Endothelial cell of umbilical vein (primary cell): ENCODE results near the gene MS4A4A. TPM values are rescaled to one million over a fixed set of nuclear protein-coding genes. Genes with fewer than 3 reads are reported as not detected.

Source experiments
- BruUV-seq: library from RNA; stranded (reverse); fragments of 400-500 nt; replicated peaks from 2 replicates; lab custom pipeline; 2021; lab: Mats Ljungman, UMichigan
- CTCF ChIA-PET: fragments of 300-600, 350-600 bp; sonication (Branson Sonifier 250); formaldehyde crosslinking; loops from one replicate; lab custom pipeline; 2021; ENCODE audit warnings: antibody characterized with exemption, inconsistent platforms; lab: Charles Lee
- POLR2A ChIA-PET: fragments of 300-600, 350-600 bp; sonication (Branson Sonifier 250); formaldehyde crosslinking; loops from one replicate; lab custom pipeline; 2021; ENCODE audit warnings: antibody characterized with exemption, inconsistent platforms; lab: Charles Lee
- DNase-seq: peaks from one replicate; pipeline ENCODE4 v3.0.0-alpha.2; 2011; ENCODE audit warnings: low read depth, low spot score
- FAIRE-seq: peaks from 2 replicates; lab custom pipeline; 2011; peaks lifted over from hg19 to GRCh38; lab: Jason Lieb, UNC
- H2AFZ ChIP-seq: 2 replicates; pipeline ENCODE4 v1.6.0; 2012; ENCODE audit warnings: low read depth, low read length, control low read depth, inconsistent platforms
- H3K27ac ChIP-seq: 2 replicates; pipeline ENCODE4 v1.5.1; 2011; ENCODE audit warnings: low read depth, mild to moderate bottlenecking, control low read depth, low read length, moderate library complexity; ENCODE audit not compliant: insufficient read depth
- H3K27me3 ChIP-seq, 2 experiments: 2 replicates each; pipeline versions ENCODE4 v1.6.0 to v1.6.1; 2011; ENCODE audit warnings: low read length in 2 of 2, mixed read lengths in 1 of 2; ENCODE audit not compliant: control insufficient read depth in 2 of 2, insufficient read depth in 2 of 2
- H3K36me3 ChIP-seq, 2 experiments: 2 replicates in 1 of 2; 3 replicates in 1 of 2; pipeline ENCODE4 v1.5.1; 2011; ENCODE audit warnings: low read length in 2 of 2, mild to moderate bottlenecking in 1 of 2, moderate library complexity in 1 of 2; ENCODE audit not compliant: control insufficient read depth in 2 of 2, insufficient read depth in 2 of 2; ENCODE audit errors: extremely low read depth in 1 of 2
- H3K4me1 ChIP-seq: 3 replicates; pipeline ENCODE4 v1.5.1; 2011; ENCODE audit warnings: mild to moderate bottlenecking, low read length; ENCODE audit not compliant: control insufficient read depth, insufficient read depth; ENCODE audit errors: extremely low read depth
- H3K4me2 ChIP-seq: 2 replicates; pipeline ENCODE4 v1.6.1; 2011; ENCODE audit warnings: low read length, control low read depth, mixed read lengths; ENCODE audit not compliant: insufficient read depth
- H3K4me3 ChIP-seq, 3 experiments: fragments of 200-600 bp in 1 of 3; sonication (generic), shearing (Covaris generic) in 1 of 3; replicated peaks in 1 of 3; 2 replicates each; pipeline ENCODE4 v1.5.1; 2011 to 2016; ENCODE audit warnings: control low read depth in 3 of 3, low read length in 3 of 3, mild to moderate bottlenecking in 2 of 3, inconsistent platforms in 1 of 3, low read depth in 1 of 3, moderate library complexity in 1 of 3; ENCODE audit not compliant: insufficient read depth in 1 of 3
- H3K79me2 ChIP-seq: 2 replicates; pipeline ENCODE4 v1.6.0; 2012; ENCODE audit warnings: low read length, inconsistent platforms; ENCODE audit not compliant: control insufficient read depth, insufficient read depth
- H3K9ac ChIP-seq: replicated peaks from 2 replicates; pipeline ENCODE3; 2011; ENCODE audit warnings: low read length, control low read depth; ENCODE audit not compliant: insufficient read depth; ENCODE audit errors: extremely low read depth
- H3K9me1 ChIP-seq: replicated peaks from 3 replicates; pipeline ENCODE4 v1.6.0; 2011; ENCODE audit warnings: mild to moderate bottlenecking, low read length; ENCODE audit not compliant: control insufficient read depth, insufficient read depth; ENCODE audit errors: extremely low read depth
- H3K9me3 ChIP-seq: replicated peaks from 2 replicates; pipeline ENCODE4 v1.5.1; 2012; ENCODE audit warnings: low read length, inconsistent platforms; ENCODE audit not compliant: control insufficient read depth, insufficient read depth
- H4K20me1 ChIP-seq: replicated peaks from 2 replicates; pipeline ENCODE3; 2011; ENCODE audit warnings: mild to moderate bottlenecking, low read length; ENCODE audit not compliant: control insufficient read depth, insufficient read depth; ENCODE audit errors: extremely low read depth
- CTCF ChIP-seq, 2 donors: IDR thresholded peaks; 1 replicate in 1 of 2; 2 replicates in 1 of 2; pipeline ENCODE4 v1.5.1; 2011; ENCODE audit warnings: low read length in 2 of 2, mild to moderate bottlenecking in 2 of 2, moderate library complexity in 2 of 2, control low read depth in 1 of 2, inconsistent platforms in 1 of 2, low read depth in 1 of 2; ENCODE audit not compliant: insufficient read depth in 1 of 2; ENCODE audit errors: extremely low read depth in 1 of 2
- EZH2 ChIP-seq: IDR thresholded peaks from 2 replicates; pipeline ENCODE4 v1.6.1; 2012; ENCODE audit warnings: borderline replicate concordance, low read depth, mild to moderate bottlenecking, moderate library complexity, low read length, inconsistent platforms; ENCODE audit not compliant: severe bottlenecking
- FOS ChIP-seq: IDR thresholded peaks from 2 replicates; pipeline ENCODE4 v1.6.1; 2011; ENCODE audit warnings: mild to moderate bottlenecking, low read length, moderate library complexity, borderline replicate concordance; ENCODE audit not compliant: insufficient read depth
- MAX ChIP-seq: IDR thresholded peaks from 2 replicates; pipeline ENCODE4 v1.6.1; 2011; ENCODE audit not compliant: insufficient read depth, insufficient read length
- MYC ChIP-seq: IDR thresholded peaks from one replicate; pipeline ENCODE4 v1.6.1; 2011; ENCODE audit warnings: mild to moderate bottlenecking, low read depth, low read length
- POLR2A ChIP-seq: IDR thresholded peaks from 2 replicates; pipeline ENCODE4 v1.6.1; 2012; ENCODE audit warnings: low read depth, mild to moderate bottlenecking, control low read depth, low read length
- POLR2AphosphoS5 ChIP-seq: IDR thresholded peaks from 2 replicates; pipeline ENCODE4 v1.6.1; 2012; ENCODE audit warnings: low read depth, mild to moderate bottlenecking, control low read depth, low read length, moderate library complexity; ENCODE audit not compliant: insufficient read depth
- dilution Hi-C: fragments of 300-500 bp; cut with MboI; formaldehyde crosslinking; loops from one replicate; pipeline ENCODE4 v1.15.0; 2019; ENCODE audit warnings: low sequenced_read_pairs; ENCODE audit not compliant: extremely low pct_ligation_motif_present
- intact Hi-C: fragments of 100-400 bp; cut with micrococcal nuclease; formaldehyde crosslinking; loops from one replicate; pipeline ENCODE4 v1.10.0; 2022
- polyA plus RNA-seq, 4 experiments: library from polyadenylated mRNA; depleted of rRNA in 3 of 4; stranded (reverse) in 3 of 4; unstranded in 1 of 4; fragments of >200 nt; gene quantifications; 2 replicates each; pipeline versions ENCODE4 v1.2.1 to v1.2.3, GENCODE V29; 2011 to 2012; ENCODE audit warnings: missing spikeins in 1 of 4
- total RNA-seq: library from RNA; stranded (reverse); gene quantifications from 2 replicates; pipeline ENCODE4 v1.2.3, GENCODE V29; 2021

Gene MS4A4A
- total and polyA plus RNA-seq, 2 donors (not counting 3 experiments of a cell fraction or from before 2014, with no cell fraction given), result 0.19 TPM; not detected in 1

DNA sequence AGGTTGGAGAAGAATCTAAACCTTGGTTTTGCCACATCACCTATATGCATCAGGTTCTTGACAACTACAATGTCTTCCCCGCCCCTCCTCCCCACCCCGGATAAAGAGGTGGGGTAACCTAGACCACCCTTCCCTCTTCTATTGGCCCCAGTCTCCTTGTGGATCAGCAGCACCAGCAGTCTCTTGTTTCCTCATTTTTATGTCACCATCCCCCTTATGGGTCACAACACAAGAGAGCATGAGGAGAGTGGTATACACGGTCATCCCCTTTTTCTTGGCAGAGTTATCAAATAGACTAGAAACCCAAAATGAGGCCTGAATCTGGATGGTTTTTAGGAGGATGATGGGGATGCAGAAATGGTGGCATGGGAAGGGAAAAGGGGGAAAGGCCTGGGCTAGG, 38.7 kb upstream of the MS4A4A start:
- dilution Hi-C loops, result no loop called here
- no peaks in the 10 kb centered on the region for H4K20me1 ChIP-seq

More for the DNA sequence above, 38.7 kb upstream of the MS4A4A start:
- ChIA-PET POLR2A (no interaction called here), CTCF (no interaction called here)
- Histone ChIP-seq H2AFZ (no peak overlapping the region), H3K36me3 (no peaks in the 10 kb centered on the region), H3K4me1 (no peaks in the 10 kb centered on the region), H3K9ac (no peak overlapping the region), H3K27me3 (peaks cover 2 to 4% of the 10 kb centered on the region in 2 experiments), H3K9me3 (no peaks in the 10 kb centered on the region), H3K4me2 (no peak overlapping the region), H3K27ac (no peak overlapping the region), H3K79me2 (no peaks in the 10 kb centered on the region), H3K4me3 (no peak overlapping the region), H3K9me1 (no peaks in the 10 kb centered on the region)
- TF ChIP-seq FOS (no peak), CTCF (IDR thresholded peaks at IDR 0.05; ENCODE audit: extremely low read depth in 1 of 2, insufficient read depth in 1 of 2, low read depth in 1 of 2, low read length in 2 of 2) (no peak), MAX (no peak), MYC (no peak), EZH2 (no peak), POLR2AphosphoS5 (no peak), POLR2A (no peak)
- intact Hi-C loops, result no loop called here
- DNase-seq (no peak), FAIRE-seq (no peak)
- BruUV-seq, result no TSS peak
